ENCODE measurements around the gene TAAR6.

- TF ChIP-seq USF2 (IDR thresholded peaks at IDR 0.05; ENCODE audit: low read depth, low read length) (no peak), CTCF (conservative IDR thresholded peaks at IDR 0.05; ENCODE audit: low read depth, low read length) (no peak), ELK1 (IDR thresholded peaks at IDR 0.05; ENCODE audit: borderline replicate concordance, low read depth, low read length) (no peak), MAFK (IDR thresholded peaks at IDR 0.05; ENCODE audit: low read depth, low read length) (no peak), POLR2A (IDR thresholded peaks at IDR 0.05; ENCODE audit: low read depth, low read length) (no peak), RFX5 (IDR thresholded peaks at IDR 0.05; ENCODE audit: low read depth, low read length) (no peak), RAD21 (IDR thresholded peaks at IDR 0.05; ENCODE audit: low read length) (no peak), CEBPB (IDR thresholded peaks at IDR 0.05; ENCODE audit: low read depth, low read length) (no peak), SMC3 (IDR thresholded peaks at IDR 0.05; ENCODE audit: low read depth, low read length) (no peak), FOS (IDR thresholded peaks at IDR 0.05; ENCODE audit: low read depth, low read length) (no peak), CHD1 (IDR thresholded peaks at IDR 0.05; ENCODE audit: low read depth, low read length) (no peak), RCOR1 (IDR thresholded peaks at IDR 0.05; ENCODE audit: insufficient replicate concordance, low read length) (no peak), MXI1 (IDR thresholded peaks at IDR 0.05; ENCODE audit: borderline replicate concordance, low read depth, low read length) (no peak)
Observed at GRCh38 chr6:132570221-132570777, at the start of gene TAAR6.
